HG03196 (cell line): ENCODE measurements around the gene CAPNS1.
"Not testable (repeated sequence)": the region's sequence is repeated elsewhere in the genome, so short reads cannot be mapped to it uniquely, and the experiment has no call there.

Experiments
- ATAC-seq: cut with Tn5 transposase; IDR thresholded peaks from one replicate; pipeline ENCODE4 v1.9.1; 2021; ENCODE audit not compliant: unreplicated experiment

The CAPNS1 gene

DNA sequence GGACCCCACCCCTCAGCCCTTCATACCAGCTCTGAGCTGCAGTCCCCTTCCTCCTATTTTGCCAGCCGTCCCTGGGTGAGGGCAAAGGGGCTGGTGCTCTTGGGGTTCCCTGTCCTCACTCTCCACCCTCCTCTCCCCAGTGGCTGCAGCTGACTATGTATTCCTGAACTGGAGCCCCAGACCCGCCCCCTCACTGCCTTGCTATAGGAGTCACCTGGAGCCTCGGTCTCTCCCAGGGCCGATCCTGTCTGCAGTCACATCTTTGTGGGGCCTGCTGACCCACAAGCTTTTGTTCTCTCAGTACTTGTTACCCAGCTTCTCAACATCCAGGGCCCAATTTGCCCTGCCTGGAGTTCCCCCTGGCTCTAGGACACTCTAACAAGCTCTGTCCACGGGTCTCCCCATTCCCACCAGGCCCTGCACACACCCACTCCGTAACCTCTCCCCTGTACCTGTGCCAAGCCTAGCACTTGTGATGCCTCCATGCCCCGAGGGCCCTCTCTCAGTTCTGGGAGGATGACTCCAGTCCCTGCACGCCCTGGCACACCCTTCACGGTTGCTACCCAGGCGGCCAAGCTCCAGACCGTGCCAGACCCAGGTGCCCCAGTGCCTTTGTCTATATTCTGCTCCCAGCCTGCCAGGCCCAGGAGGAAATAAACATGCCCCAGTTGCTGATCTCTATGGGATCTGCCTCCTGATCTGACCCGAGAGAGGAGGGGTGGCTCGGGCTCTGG, 10.0 kb downstream of the CAPNS1 start:
- no peak for ATAC-seq

DNA sequence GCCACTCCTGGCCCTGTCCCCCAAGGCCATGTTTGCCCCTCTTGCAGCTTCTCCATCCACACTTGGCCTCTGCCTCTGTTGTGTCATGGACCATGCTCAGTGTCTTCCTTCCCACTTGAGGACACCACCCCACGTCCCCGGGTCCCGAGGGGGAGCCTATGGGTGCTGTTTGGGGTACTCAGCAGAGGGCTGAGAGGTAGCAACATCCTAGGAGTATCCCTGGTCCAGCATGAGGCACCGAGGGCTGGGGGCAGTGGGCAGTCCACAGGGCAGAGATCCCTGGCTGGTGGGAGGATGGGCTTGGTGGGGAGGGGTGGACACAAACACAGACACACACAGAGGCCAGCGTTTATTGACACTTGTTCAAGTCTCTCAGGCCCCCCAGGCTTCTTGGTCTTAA, 10.7 kb downstream of the CAPNS1 start:
- no peak for ATAC-seq

DNA sequence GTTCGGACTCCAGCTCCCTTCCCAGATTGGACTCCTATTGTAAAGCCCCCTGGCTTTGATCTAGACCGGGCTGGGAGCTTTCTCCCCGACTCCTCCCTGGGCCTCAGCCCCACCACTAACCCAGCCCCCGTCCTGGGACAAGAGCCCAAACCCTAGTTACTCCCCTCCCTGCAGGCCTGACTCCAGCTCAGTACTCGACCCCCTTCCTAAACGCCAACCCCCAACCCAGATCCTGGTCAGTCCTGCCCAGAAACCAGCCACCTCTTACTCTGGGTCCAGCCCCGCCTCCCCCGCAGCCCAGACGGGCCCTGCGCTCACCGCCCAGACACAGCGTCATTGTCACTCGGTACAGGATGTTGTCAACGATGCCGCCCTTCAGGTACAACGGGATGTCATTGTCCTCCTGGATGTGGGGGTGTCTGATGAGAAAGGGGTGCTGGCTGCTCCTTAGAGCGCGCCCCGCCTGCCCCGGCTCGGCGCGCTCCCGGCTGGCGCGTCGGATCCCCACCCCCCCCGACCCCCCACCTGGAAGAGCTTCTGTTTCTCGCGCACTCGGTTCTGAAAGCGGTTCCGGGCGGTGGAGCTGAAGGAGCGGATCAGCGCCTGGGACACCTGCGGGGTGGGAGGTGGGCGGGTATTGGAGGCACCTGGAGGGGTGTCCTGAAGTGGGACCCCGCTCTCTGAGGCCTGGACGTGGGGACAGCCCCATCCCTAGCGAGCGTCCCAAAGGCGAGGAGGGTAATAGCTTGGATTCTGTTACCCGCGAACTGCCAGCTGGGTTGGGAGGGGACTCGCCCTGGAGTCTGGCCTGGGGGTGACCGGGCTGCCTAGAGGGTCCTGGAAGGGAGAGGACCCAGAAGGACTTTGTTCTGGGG, 11.5 kb downstream of the CAPNS1 start:
- ATAC-seq, result no peak

DNA sequence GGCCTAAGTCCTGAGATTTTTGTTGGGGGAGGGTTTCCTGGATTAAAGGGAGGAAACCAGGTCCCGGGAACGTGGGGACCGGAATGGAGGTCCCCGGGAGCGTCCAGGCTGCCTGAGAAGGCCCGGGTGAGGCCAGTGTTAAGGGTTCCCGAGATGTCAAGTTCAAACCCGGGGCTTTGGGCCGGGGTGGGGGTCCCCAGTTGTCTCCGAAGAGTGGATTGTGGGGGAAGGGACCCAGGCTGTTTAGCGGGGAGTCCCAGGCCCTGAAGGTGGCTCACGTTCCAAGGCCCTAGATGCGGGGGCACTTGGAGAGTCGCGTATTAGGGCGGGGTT, 12.1 kb downstream of the CAPNS1 start:
- ATAC-seq, result no peak

DNA sequence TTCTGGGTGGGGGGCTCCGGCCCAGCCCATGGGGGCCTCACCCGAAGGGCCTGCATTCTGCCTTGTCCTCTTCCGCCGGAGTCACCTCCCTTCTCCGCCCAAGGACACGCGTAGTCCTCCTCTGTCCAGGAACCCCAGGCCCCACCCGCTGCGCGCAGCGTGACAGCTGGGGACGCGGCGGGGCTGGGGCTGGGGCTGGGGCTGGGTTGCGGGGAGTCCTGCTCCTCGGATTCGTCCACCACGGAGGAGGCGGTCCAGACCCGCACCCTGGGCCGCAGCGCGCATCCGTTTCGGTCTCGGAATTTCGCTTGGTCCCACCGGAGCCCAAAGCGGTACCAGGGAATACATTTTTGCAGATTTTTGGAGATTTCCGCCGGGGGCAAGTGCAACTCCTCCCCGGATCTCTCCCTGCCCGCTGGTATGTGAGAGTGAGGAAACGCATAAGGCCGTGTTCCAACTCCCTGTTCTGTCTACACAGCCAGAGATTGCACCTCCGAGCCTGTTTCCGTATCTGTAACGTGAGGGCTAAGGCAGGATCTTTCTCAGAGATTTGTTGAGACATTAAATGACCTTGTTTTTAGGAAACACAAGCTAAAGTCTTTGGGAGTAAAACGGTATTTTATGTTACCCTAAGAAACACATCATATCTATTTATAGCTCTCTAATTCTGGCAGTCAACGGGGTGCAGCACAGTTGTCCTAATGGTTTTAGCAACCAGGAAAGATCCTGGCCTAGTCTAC, 12.7 kb downstream of the CAPNS1 start, which contains the start of gene COX7A1:
Gene COX7A1 (minus strand): TSS at position 96 of the 740 bp plus-strand sequence. CDS start 40 bp downstream, at position 56.
- no peak for ATAC-seq

DNA sequence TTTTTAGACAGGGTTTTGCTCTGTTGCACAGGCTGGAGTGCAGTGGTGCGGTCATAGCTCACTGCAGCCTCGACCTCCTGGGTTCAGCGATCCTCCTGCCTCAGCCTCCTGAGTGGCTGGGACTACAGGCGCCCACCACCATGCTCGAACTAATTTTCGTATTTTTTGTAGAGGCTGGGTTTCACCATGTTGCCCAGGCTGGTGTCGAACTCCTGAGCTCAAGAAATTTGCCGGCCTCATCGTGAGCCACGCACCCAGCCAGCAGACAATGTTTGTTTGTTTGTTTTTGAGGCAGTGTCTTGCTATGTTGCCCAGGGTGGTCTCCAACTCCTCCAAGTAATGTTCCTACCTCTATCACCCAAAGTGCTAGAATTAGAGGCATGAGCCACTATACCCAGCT, 13.3 kb downstream of the CAPNS1 start:
- ATAC-seq, result no peak

DNA sequence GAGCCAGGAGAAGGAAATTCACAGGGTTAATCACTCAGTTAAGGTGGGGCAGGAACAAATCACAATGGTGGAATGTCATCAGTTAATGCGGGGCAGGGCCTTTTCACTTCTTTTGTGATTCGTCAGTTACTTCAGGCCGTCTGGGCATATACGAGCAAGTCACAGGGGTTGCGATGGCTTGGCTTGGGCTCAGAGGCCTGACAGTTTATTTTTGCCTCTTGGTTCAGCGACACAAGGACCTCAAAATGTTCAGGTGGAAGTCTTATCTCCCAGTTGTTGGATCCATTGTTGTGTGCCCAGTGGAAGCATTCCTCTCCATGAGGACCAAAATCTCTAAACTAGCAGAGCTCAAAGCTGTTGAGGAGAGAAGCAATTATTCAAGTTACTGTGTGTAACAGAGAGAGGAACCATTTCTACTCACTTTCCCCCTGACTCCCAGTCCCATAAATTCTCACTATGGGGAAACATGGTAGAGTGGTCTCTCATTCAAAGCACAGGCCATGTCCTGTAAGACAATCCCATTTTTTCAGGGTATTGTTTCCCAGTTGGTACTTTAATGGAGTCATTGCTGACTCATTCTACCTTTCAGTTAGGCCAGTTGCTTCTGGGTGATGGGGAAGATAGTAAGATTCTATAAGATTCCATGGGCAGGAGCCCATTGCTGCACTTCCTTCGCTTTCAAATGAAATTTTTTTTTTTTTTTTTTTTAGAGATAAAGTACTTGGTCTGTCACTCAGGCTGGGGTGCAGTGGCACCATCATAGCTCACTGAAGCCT, 21.1 kb downstream of the CAPNS1 start:
- ATAC-seq, result no peak

DNA sequence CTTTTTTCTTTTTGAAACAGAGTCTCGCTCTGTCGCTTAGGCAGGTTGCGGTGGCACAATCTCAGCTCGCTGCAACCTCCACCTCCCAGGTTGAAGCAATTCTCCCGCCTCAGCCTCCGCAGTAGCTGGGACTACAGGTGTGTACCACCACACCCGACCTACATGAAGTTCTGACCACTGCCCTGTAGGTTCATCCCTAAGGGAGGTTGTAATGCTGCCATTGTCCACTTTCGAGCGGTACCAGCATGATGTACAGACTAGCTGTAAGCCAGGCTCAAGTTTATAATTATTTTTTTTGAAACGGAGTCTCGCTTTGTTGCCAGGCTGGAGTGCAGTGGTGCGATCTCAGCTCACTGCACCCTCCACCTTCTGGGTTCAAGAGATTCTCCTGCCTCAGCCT, 23.9 kb downstream of the CAPNS1 start:
- ATAC-seq, result no peak

DNA sequence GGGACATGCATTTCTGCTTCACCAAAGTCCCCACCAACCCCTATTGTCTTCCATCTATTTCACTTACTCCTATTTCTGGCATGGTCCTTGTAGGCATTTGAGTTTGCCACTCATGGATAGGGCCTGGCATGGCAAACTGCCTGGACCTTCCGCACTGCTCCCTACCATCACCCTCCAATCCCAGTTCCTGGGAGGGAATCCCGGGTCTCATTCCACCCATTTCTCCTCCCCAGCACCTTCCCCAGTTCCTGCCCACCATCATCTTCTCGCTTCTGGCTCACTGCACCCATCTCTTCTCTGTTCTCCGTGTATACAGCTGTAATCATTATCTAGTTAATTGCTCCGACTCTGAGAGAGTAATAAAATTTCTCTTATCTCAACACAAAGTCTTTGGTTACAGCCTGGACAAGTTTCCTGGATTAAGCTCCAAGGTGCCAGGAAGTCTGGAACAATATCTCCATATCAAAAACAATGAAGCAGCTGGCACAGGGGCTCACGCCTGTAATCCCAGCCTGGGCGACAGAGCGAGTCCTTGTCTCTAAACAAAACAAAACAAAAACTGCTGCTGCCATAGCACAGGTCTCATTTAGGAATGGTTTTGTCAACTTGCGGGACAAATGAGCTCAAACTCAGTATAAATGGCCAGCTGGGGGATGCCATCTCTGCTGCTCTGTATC, 29.4 kb downstream of the CAPNS1 start:
- ATAC-seq, result no peak

DNA sequence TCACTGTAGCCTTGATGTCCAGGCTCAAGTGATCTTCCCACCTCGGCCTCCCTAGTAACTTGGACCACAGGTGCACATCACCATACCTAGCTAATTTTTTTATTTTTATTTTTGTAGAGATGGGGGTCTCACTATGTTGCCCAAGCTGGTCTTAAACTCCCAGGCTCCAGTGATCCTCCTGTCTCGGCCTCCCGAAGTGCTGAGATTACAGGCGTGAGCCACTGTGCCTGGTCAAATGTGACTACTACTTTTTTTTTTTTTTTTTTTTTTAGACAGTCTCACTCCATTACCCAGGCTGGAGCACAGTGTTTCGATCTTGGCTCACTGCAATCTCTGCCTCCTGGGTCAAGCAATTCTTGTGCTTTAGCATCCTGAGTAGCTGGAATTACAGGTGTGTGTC, 33.0 kb downstream of the CAPNS1 start:
- ATAC-seq, result no peak

DNA sequence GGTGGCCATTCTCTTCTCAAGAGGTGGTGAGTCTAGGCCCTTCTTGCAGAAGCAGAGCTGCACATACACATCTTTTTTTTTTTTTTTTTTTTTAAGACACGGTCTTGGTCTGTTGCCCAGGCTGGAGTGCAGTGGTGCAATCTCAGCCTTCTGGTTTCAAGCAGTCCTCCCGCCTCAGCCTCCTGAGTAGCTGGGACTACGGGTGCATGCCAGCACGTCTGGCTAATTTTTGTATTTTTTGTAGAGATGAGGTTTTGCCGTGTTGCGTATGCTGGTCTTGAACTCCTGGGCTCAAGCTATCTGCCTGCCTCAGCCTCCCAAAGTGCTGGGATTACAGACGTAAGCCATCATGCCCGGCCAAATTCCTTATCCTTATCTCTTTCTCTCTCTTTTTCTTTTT, 34.0 kb downstream of the CAPNS1 start:
- ATAC-seq, result not testable (repeated sequence)

DNA sequence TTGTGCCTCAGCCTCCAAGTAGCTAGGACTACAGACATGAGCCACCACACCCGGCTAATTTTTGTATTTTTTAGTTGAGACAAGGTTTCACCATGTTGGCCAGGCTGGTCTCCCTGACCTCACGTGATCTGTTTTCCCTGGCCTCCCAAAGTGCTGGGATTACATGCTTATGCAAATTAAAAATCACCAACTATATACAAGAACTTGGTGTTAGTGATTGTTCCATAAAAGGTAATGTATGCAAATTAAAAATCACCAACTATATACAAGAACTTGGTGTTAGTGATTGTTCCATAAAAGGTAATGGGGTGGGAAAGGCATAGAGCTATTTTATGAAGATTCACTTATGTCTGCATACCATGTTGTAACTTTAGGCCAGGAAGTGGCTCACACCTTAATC, 39.2 kb downstream of the CAPNS1 start:
- not testable (repeated sequence) for ATAC-seq

DNA sequence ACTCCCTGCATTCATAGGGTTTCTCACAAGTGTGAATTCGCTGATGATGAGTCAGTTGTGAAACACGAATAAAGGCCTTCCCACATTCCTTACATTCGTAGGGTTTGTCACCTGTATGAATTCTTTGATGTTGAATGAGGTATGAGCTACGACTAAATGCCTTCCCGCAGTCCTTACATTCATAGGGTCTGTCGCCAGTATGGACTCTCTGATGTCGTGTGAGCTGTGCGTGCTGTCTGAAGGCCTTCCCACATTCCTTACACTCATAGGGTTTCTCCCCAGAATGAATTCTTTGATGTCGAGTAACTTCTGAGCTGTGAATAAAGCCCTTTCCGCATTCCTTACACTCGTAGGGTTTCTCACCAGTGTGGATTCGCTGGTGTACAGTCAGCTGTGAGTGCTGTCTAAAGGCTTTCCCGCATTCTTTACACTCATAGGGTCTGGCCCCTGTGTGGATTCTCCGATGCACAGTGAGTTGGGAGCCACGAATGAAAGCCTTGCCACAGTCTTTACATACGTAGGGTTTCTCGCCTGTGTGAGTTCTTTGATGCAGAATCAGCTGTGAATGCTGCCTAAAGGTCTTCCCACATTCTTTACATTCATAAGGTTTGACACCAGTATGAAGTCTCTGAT, 42.9 kb downstream of the CAPNS1 start:
- no peak for ATAC-seq

DNA sequence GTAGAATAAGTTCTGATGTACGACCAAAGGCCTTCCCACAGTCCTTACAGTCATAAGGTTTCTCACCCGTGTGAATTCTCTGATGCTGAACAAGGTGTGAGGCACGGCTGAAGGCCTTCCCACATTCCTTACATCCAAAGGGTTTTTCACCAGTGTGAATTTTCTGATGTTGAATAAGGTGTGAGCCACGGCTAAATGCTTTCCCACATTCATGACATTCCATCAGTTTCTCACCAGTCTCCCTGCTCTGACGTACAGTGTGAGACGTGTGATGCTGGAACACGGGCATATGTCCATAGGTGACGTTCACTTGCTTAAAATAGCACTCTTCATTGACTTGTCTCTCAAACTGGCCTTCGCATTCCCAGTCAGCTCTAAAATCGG, 43.4 kb downstream of the CAPNS1 start:
- no peak for ATAC-seq

DNA sequence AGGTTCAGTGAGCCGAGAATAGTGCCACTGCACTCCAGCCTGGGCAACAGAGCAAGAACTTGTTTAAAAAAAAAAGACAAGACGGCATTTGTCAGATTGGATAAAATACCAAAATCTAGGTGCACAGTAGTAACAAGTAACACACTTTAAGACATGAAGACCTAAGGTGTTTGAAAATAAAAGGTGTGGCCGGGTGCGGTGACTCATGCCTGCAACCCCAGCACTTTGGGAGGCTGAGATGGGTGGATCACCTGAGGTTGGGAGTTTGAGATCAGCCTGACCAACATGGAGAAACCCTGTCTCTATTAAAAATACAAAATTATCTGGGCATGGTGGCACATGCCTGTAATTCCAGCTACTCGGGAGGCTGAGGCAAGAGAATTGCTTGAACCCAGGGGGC, 46.9 kb downstream of the CAPNS1 start:
- not testable (repeated sequence) for ATAC-seq

DNA sequence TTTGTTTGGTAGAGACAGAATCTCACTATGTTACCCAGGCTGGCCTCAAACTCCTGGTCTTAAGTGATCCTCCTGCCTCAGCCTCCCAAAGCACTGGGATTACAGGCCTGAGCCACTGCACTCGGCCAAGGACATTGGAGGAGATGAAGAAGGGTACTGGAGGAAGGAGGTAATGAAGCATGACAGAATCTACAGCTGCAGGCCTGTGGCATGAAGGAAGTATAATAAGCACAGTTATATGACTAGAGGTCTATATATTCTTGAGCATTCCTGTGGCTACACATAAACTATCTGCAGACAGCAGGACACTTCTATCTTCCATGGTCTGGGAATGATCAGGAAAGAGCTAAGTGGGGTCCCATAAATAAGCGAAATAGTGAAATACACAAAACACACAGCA, 56.4 kb downstream of the CAPNS1 start:
- no peak for ATAC-seq

DNA sequence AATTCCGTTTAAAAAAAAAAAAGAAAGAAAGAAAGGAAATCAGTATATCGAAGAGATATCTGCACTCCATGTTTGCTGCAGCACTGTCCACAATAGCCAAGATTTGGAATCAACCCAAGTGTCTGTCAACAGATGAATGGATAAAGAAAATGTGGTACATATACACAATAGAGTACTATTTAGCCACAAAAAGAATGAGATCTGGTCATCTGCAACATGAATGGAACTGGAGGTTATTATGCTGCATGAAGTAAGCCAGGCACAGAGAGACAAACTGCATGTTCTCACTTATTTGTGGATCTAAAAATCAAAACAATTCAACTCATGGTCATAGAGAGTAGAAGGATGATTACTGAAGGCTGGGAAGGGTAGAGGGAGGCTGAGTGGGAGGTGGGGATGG, 58.3 kb downstream of the CAPNS1 start:
- ATAC-seq, result no peak
